Measurements from ENCODE around the gene TMEM256. TPM values are rescaled to one million over a fixed set of nuclear protein-coding genes. Genes with fewer than 3 reads are reported as not detected.

TMEM256 gene
- total RNA-seq, 1 donor = 43.7 TPM

DNA sequence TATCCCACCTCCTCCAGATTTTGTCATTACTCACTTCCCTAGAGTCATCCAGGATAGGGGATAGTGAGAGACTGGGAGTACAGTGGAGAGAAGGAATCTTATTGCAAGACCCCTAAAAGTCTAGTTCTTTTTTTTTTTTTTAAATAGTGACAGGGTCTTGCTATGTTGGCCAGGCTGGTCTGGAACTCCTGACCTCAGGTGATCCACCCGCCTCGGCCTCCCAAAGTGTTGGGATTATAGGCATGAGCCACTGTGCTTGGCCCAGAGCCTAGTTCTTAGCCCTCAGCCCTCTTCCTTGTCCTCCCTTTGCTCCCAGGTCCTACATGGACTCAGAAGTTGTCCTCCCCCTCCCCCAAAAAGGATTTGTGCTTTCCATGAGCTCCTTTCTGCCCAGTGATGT lies 38.2 kb upstream of the TMEM256 start:
- no peak overlapping the region for H3K4me3 ChIP-seq (ENCODE audit: low read depth, low read length)
- no peak for DNase-seq (ENCODE audit: low read depth)
- TF ChIP-seq CTCF (IDR thresholded peaks at IDR 0.05; ENCODE audit: insufficient read depth, low read length) = no peak

DNA sequence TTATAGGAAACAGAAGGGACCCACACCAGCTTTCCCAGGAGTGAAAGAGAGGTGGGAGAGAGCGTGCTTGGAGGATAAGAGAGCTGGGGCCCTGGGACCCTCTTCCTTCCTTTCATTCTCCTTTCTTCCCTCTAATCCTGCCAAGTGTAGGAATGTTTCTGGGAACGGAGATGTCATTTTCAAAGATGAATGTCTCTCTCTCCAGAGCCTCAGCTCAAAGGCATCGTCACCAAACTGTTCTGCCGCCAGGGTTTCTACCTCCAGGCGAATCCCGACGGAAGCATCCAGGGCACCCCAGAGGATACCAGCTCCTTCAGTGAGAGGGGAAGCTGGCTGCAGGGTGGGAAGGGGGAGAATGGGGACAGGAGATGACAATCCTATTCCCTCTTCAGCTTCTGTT lies 37.4 kb upstream of the TMEM256 start:
- DNase-seq (ENCODE audit: low read depth) = peak; percentile 25
- no peak for TF ChIP-seq CTCF (IDR thresholded peaks at IDR 0.05; ENCODE audit: insufficient read depth, low read length)
- H3K4me3 ChIP-seq (ENCODE audit: low read depth, low read length) = no peak overlapping the region

- DNase-seq (ENCODE audit: low read depth) = peak; percentile 22
- no peak overlapping the region for H3K4me3 ChIP-seq (ENCODE audit: low read depth, low read length)
- TF ChIP-seq CTCF (IDR thresholded peaks at IDR 0.05; ENCODE audit: insufficient read depth, low read length) = peak; percentile 23
Observed at GRCh38 chr17:7440834-7441195, 36.9 kb upstream of the TMEM256 start.

DNA sequence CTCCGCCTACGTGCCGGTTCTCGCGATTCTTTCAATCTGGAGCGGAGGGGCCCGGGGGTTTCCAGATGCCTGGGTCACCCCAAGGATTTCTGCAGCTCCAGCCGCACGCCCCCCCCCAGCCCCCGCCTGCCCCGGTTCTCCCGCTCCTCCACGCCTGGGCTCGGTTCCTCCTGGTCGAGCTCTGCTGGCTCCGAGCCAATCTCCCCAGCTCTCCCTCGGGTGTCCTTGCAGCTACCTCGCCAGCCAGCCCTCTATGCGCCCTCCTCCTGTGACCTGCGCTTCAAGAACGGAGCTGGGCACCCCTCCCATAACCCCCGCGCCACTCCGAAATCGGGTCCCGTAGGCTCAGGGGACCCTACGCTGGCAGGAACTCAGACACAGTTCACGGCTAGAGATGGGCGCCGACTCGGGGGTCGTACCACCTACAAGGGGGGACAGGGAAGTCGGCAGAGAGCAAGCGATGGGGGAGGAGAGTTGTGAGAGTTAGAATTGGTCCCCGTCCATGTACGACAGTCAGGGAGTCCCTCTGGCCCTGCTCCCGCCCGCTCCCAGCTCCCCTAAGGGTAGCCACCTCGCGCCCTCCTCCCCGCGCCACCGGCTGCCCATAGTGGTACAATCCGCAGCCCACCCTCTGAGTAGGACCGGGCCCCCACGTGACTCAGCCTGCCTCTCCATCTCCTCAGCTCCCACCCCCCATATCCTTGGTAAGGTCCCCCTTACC lies 36.4 kb upstream of the TMEM256 start:
- DNase-seq (ENCODE audit: low read depth) = peak; percentile 22
- no peak for TF ChIP-seq CTCF (IDR thresholded peaks at IDR 0.05; ENCODE audit: insufficient read depth, low read length)
- H3K4me3 ChIP-seq (ENCODE audit: low read depth, low read length) = peak overlapping the region; percentile 57

GRCh38 chr17:7439462-7440112 lies 35.7 kb upstream of the TMEM256 start, which contains the start of gene FGF11:
Gene FGF11 (plus strand): TSS chr17:7439512. CDS start chr17:7439621, 109 bp downstream.
- peak within 1 kb of the TSS; percentile 57 for H3K4me3 ChIP-seq (ENCODE audit: low read depth, low read length)

More at GRCh38 chr17:7439462-7440112, 35.7 kb upstream of the TMEM256 start, which contains the start of gene FGF11:
- no peak for DNase-seq (ENCODE audit: low read depth)
- TF ChIP-seq CTCF (IDR thresholded peaks at IDR 0.05; ENCODE audit: insufficient read depth, low read length) = no peak

Data from fibroblast of the aortic adventitia (primary cell).